Ascending aorta (tissue), 2 donors: Measurements from ENCODE around the gene PNKD. TPM values are rescaled to one million over a fixed set of nuclear protein-coding genes. Genes with fewer than 3 reads are reported as not detected.
"Not testable (repeated sequence)": the region's sequence is repeated elsewhere in the genome, so short reads cannot be mapped to it uniquely, and the experiment has no call there.

Source experiments
- DNase-seq, 2 donors: peaks; one replicate each; pipeline ENCODE4 v3.0.0-alpha.2; 2019; ENCODE audit warnings: low spot score in 2 of 2
- H3K27ac ChIP-seq, 2 donors: fragments of 200-600 bp; sonication (generic); one replicate each; pipeline ENCODE4 v1.5.1; 2016 to 2017; ENCODE audit warnings: mild to moderate bottlenecking in 1 of 2
- H3K27me3 ChIP-seq: fragments of 200-600 bp; sonication (generic); one replicate; pipeline ENCODE4 v1.5.1; 2017
- H3K36me3 ChIP-seq, 2 donors: fragments of 200-600 bp; sonication (generic); one replicate each; pipeline ENCODE4 v1.5.1; 2016
- H3K4me1 ChIP-seq, 2 donors: fragments of 200-600 bp; sonication (generic); one replicate each; pipeline ENCODE4 v1.5.1; 2016 to 2017; ENCODE audit warnings: mild to moderate bottlenecking in 1 of 2
- H3K4me3 ChIP-seq, 2 donors: fragments of 200-600 bp; sonication (generic); one replicate each; pipeline ENCODE4 v1.5.1; 2016 to 2017; ENCODE audit warnings: mild to moderate bottlenecking in 1 of 2
- H3K9me3 ChIP-seq, 2 donors: fragments of 200-600 bp; sonication (generic); one replicate each; pipeline ENCODE4 v1.5.1; 2016
- intact Hi-C: fragments of 100-400 bp; cut with DNase I; formaldehyde crosslinking; loops from one replicate; pipeline ENCODE4 v1.15.1; 2023
- total RNA-seq: library from RNA; depleted of rRNA; stranded (reverse); fragments of >200 nt; gene quantifications from one replicate; pipeline ENCODE4 v1.1.0, GENCODE V29; 2016
- TF ChIP-seq, protein P1 (sequence below), 3 experiments: fragments of 200-600 bp in 2 of 3; fragments of 450-650 bp in 1 of 3; sonication (generic) in 2 of 3; IDR thresholded peaks; one replicate each; pipeline ENCODE4 v1.5.1; 2016 to 2019; ENCODE audit warnings: antibody characterized with exemption in 3 of 3, mild to moderate bottlenecking in 1 of 3, moderate library complexity in 1 of 3

PNKD gene
- total RNA-seq, 1 donor from 2014 or later, result 45.8 TPM

DNA sequence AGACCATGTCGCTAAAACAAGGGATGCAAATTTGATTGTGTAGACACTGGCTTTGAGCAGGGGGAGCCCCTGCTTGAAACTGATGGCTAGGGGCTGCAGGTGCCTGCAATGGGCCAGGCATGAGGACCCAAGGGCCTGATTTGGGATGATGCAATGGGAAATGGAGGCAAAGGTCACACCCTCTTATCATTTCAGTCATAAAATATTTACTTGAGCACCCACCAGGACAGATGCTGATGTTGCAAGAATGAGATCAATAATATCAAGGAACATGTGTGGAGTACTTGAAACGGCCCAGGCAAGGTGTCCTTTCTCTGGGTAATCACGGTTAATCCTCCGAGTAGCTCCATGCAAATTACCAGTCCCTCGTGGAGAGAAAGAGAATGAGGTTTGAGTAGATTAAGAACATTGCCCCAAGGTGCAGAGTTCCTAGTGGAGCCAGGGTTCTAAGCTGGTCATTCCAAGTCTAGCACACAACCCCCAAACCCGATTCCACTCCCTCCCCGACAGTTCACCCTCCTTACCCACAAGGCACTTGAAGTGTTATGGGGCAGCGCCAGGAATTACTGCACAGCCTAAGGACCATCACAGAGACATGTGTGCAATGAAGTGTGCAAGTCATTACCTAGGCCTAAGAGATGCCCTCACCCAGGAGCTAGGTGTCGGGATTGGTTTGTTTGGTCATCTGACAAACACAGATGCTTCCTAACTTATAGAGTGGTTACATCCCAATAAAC is 36.0 kb downstream of the PNKD start:
- intact Hi-C loops, result no loop called here
- TF ChIP-seq, protein P1, sequence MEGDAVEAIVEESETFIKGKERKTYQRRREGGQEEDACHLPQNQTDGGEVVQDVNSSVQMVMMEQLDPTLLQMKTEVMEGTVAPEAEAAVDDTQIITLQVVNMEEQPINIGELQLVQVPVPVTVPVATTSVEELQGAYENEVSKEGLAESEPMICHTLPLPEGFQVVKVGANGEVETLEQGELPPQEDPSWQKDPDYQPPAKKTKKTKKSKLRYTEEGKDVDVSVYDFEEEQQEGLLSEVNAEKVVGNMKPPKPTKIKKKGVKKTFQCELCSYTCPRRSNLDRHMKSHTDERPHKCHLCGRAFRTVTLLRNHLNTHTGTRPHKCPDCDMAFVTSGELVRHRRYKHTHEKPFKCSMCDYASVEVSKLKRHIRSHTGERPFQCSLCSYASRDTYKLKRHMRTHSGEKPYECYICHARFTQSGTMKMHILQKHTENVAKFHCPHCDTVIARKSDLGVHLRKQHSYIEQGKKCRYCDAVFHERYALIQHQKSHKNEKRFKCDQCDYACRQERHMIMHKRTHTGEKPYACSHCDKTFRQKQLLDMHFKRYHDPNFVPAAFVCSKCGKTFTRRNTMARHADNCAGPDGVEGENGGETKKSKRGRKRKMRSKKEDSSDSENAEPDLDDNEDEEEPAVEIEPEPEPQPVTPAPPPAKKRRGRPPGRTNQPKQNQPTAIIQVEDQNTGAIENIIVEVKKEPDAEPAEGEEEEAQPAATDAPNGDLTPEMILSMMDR (IDR thresholded peaks at IDR 0.05), result no peak
- H3K4me3 ChIP-seq, result no peak overlapping the region
- H3K4me1 ChIP-seq, result no peaks in the 10 kb centered on the region
- no peaks in the 10 kb centered on the region for H3K9me3 ChIP-seq
- H3K36me3 ChIP-seq, result no peaks in the 10 kb centered on the region
- no peak for DNase-seq
- peak overlapping the region in 1 of 2 donors; percentile 46 for H3K27ac ChIP-seq
- H3K27me3 ChIP-seq, result no peaks in the 10 kb centered on the region

DNA sequence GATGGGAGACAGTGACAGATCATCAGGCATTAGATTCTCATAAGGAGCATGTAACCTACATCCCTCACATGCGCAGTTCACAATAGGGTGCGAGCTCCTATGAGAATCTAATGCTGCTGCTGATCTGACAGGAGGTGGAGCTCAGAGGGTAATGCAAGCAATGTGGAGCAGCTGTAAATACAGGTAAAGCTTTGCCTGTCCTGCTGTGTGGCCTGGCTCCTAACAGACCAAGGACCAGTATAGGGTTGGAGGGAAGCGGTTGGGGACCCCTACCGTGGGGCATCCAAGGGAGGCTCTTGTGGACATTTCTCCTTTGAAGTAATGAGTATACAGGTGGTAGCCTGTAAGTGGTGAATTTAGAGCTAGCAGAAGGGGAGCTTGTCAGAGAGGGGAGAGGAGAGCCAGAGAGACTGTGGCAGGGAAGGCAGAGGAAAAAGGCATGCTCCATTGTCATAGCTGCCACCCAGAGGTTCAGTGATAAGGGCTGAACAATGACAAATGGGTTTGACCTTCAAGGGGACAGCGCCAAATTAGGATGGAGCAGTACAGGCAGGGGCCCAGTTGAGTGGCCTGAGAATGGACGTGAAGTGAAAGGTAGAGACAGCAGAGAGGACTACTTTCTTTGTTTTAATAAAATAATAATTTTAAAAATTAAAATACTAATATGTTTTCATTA is 37.2 kb downstream of the PNKD start:
- no peak overlapping the region for H3K4me3 ChIP-seq
- H3K9me3 ChIP-seq, result no peaks in the 10 kb centered on the region
- DNase-seq, result no peak
- H3K4me1 ChIP-seq, result no peaks in the 10 kb centered on the region
- no peaks in the 10 kb centered on the region for H3K27me3 ChIP-seq
- intact Hi-C loops, result no loop called here
- TF ChIP-seq, protein P1 (IDR thresholded peaks at IDR 0.05), result no peak
- no peaks in the 10 kb centered on the region for H3K36me3 ChIP-seq
- H3K27ac ChIP-seq, result no peak overlapping the region

DNA sequence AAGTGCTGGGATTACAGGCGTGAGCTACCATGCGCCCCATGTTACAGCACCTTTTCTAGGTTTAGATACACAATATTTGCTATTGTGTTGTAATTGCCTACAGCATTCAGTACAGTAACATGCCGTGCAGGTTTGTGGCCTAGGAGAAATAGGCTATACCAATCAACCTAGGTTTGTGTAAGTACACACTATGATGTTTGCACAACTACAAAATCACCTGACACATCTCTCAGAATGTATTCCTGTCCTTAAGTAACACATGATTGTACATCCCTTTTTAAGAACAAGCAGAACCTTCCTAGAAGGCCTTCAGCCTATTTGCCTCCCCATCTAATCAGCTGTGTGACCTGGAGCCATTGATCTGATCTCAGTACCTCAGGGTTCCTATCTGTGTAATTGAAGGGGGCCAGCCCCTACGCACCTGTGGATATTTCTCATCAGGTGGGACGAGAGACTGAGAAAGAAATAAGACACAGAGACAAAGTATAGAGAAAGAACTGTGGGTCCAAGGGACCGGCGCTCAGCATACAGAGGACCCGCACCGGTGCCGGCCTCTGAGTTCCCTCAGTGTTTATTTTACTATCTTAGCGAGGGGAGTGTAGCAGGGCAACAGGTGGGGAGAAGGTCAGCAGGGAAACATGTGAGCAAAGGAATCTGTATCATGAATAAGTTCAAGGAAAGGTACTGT is 40.7 kb downstream of the PNKD start:
- DNase-seq, result no peak
- TF ChIP-seq, protein P1 (IDR thresholded peaks at IDR 0.05), result no peak
- no peaks in the 10 kb centered on the region for H3K36me3 ChIP-seq
- no peak overlapping the region for H3K27ac ChIP-seq
- H3K9me3 ChIP-seq, result no peaks in the 10 kb centered on the region
- intact Hi-C loops, result no loop called here
- H3K4me1 ChIP-seq, result no peaks in the 10 kb centered on the region
- H3K4me3 ChIP-seq, result no peak overlapping the region
- no peaks in the 10 kb centered on the region for H3K27me3 ChIP-seq

DNA sequence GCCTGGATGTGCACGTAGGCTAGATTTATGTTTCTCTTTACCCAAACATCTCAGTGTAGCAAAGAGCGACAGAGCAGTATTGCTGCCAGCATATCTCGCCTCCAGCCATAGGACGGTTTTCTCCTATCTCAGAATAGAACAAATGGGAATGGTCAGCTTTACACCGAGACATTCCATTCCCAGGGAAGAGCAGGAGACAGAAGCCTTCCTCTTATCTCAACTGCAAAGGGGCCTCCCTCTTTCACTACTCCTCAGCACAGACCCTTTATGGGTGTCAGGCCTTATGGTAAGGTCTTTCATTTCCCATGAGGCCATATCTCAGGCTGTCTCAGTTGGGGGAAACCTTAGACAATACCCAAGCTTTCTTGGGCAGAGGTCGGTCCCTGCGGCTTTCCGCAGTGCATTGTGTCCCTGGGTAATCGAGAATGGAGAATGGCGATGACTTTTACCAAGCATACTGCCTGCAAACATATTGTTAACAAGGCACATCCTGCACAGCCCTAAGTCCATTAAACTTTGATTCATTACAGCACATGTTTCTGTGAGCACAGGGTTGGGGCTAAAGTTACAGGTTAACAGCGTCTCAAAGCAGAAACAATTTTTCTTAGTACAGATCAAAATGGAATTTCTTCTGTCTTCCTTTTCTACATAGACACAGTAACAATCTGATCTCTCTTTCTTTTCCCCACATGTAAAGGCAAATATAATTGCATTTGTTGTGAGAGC is 41.4 kb downstream of the PNKD start:
- intact Hi-C loops, H3K4me1 ChIP-seq: not testable (repeated sequence)

DNA sequence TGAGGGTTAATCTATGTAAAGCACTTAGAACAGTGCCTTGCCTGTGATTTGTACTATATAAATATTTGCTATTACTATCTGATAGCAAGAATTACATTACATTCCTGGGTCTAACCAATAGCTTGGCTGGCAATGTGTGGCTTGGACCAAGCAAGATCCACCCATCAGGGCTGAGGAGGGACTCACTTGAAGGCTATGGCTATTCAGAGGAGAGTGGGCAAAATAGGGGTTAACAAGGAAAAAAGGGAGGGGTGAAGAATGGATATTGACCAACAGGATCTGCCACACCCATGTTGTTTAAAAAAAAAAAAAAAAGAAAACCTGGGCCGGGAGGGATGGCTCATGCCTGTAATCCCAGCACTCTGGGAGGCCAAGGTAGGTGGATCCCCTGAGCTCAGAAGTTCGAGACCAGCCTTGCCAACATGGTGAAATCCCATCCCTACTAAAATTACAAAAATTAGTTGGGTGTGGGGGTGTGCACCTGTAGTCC is 42.0 kb downstream of the PNKD start:
- no peak for DNase-seq
- no peaks in the 10 kb centered on the region for H3K27me3 ChIP-seq

More for the DNA sequence above, 41.4 kb downstream of the PNKD start:
- not testable (repeated sequence) for H3K36me3 ChIP-seq, H3K9me3 ChIP-seq, H3K27me3 ChIP-seq, H3K27ac ChIP-seq, DNase-seq, H3K4me3 ChIP-seq

More for the DNA sequence above, 42.0 kb downstream of the PNKD start:
- TF ChIP-seq, protein P1 (IDR thresholded peaks at IDR 0.05), result no peak
- Histone ChIP-seq H3K27ac (no peak overlapping the region), H3K4me1 (no peaks in the 10 kb centered on the region), H3K4me3 (no peak overlapping the region), H3K36me3 (no peaks in the 10 kb centered on the region), H3K9me3 (no peaks in the 10 kb centered on the region)
- intact Hi-C loops, result no loop called here
